ENCODE data around the gene ZNF211.

Gene ZNF211

DNA sequence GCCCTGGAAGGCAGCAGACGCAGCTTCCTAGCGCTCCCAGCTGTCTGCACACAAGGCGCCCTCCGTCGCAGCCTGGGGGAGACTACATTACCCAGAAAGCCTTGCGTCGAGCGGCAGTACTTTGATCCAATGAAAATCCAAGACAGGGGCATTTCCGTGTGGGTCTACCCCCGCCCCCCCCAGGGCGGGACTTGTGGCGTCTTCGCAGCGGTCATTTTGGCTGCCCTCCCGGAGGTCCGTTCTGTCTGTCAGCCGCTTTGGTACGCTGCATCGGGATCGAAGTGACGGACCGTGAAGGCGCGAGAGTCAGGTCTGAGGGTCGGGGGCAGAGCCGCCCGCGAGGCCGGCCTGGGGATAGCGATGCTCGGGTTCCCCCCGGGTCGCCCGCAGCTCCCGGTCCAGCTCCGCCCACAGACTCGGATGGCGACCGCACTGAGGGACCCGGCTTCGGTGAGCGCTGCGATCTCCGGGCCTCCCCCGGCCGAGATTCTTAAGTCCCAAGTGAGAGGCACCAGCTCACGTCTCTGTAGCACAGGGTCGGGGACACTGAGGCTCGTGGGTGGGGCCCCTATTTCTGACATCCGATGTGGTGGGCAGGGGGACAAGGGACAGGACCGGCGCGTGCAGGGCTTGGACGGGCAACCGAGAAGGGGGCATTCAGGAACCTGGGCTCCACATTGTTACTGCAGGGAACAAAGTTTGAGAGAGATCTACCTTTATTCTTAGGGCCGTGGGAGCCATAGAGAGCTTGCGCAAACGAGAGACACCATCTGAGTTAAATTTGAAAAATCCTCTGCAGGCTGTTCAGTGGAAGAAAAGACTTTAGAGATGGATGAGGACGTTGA, at the start of gene ZNF211:
ZNF211 (plus strand) TSS at position 182 of the 845 bp plus-strand sequence; CDS start at position 361, 179 bp downstream.
- peak; percentile 89 to 93 for DNase-seq

DNA sequence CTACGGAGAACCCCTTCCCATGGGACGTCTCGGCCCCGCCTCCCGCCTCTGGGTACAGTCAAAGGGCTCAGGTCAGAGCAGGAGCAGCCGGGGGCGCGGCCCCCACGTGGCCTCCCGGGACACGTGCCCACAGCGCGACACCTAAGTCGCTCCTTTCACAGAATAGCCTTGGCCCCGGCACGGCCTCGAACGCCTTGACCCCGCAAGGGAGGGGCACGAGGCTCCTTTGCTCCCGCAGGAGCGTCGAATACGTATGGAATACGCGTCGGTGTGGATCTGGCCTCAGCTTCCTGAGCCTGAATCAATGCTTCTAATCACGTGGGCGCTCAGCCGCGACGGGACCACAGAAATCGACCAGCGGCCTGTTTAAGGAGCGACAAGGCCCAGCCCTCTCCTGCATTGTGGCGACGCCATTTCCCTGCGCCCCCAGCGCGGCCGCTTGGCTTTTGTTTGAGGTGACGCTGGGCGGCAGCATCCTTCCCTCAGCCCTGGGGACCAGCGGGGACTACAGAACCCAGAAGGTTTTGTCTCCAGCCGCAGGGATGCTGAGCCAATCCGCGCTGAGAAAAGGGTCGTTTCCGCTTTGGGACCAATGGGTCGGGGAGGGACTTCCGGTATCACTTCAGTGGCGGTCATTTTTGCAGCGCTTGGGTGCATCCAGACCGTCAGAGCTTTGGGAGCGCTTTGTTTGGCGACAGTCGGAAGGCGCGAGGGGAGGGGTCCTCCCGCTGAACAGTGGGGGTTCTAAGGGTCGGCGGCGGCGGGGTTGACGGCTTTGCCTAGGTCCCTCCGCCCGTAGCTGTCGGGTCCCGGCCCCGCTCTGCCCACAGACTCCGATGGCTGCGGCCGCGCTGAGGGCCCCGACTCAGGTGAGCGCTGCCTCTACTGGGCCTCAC, 49.2 kb upstream of the ZNF211 start, which contains the start of gene ZIK1:
ZIK1 (plus strand) TSS at position 625 of the 896 bp plus-strand sequence; CDS start at position 837, 212 bp downstream.
- DNase-seq = peak; percentile 93

GRCh38 chr19:57587529-57587928, 45.4 kb upstream of the ZNF211 start:
- DNase-seq = no peak

DNA sequence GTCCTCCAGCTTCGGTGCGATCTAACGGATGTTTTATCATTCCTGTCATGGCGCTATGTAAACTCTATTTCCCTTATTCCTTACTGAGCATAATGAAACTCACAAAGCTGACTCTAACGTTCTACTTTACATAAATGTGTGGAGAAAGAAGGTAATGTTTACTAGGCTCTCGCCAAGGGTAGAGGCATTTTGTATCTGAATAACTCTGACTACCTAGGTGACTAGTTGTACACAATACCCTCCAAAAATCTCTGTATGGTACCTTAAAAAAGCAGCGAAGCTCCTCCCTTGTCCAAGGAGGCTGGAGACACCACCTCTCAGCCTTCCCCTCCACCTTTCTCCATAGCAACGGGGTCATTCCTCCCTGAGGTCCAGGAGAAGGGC, 33.6 kb upstream of the ZNF211 start:
- no peak for DNase-seq

DNA sequence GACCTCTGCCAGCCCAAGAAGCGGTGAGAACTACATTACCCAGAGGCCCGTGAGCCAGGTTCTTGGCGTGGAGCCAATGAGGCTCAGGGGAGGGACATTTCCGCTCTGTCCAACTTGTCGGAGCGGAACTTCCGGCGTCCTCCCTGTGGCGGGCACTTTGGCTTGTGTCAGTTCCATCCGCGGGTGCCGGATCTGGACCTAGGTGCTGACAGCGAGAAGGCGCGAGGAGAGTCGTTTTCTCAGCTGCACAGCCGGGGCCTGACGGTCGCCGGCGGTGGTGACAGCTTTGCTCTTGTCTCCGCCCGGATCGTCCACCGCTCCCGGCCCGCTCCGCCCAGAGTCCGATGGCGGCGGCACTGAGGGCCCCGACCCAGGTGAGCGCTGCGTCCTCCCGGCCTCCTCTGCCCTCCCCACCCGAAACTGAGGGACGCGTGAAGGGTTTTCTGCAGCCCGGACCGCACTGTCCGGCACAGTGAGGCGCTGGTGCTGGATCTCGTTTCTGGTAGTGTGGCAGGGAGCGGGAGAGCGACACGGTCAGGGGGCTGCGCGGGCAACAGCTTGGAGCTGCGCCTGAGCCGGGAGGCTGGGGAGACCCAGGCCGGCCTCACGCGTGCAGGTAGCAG, 33.1 kb upstream of the ZNF211 start, which contains the start of gene ZNF530:
ZNF530 (plus strand) TSS at position 125 of the 623 bp plus-strand sequence. CDS start 4,461 bp downstream, outside the sequence.
- DNase-seq = peak; percentile 87 to 91

DNA sequence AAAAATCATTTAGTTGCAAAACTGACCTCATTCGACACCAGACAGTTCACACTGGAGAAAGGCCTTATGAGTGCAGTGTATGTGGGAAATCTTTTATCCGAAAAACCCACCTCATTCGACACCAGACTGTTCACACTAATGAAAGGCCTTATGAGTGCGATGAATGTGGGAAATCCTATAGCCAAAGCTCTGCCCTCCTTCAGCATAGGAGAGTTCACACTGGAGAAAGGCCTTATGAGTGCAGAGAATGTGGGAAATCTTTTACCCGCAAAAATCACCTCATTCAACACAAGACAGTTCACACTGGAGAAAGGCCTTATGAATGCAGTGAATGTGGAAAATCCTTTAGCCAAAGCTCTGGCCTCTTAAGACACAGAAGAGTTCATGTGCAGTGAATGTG, 26.0 kb upstream of the ZNF211 start:
- no peak for DNase-seq

DNA sequence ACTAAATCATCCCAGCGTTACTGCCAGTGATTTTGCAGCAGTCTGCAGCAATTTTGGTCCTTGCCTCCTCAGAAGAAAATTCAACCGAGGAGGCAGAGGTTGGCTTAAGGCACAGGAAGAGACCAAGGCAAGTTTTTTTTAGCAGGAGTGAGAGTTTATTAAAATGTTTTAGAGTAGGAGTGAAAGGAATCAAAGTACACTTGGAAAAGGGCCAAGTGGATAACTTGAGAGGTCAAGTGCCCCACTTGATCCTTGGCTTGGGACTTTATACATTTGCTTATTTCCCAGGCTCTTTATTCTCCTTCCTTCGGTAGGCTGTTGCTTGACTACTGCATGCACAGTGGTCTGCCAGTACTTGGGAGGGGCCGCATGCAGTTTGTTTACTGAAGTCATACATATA, 21.9 kb upstream of the ZNF211 start:
- DNase-seq = no peak

DNA sequence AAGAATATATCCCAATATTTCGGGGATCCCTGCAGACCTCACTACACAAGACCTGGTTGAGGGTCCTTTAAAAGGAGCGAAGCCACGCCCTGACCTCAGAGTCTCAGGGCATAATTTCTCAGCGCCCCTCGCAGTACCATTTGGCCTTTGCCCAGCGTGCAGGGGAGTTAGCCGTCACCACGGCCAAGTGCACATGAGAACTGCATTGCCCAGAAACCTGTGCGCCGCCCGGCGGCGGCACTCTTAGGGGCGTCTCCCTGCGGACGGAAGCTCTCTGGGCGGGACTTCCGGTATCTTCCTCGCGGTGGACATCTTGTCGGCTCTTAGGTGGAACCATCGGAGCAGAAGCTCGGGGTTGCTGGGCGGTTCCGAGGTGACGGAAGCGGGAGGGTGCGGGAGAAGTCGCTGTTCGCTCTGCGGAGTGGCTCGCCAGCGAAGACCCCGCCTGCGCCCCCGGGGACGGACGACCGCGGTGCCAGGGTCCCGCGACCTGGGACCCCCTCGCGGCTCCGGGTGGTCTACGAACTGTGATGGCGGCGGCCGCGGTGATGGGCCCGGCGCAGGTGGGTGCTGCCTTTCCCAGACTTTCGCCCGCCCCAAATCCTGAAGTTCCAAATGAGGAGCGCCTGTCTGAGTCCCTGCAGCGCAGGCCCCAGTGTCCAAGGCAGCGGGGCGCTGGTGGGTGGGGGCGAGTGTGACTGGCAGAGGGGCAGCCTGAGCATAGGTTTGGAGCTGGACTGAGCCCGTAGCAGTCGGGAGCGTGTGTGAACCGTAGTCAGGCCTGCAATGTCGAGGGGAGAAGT, 18.8 kb upstream of the ZNF211 start, which contains the start of gene ZNF134:
ZNF134 (plus strand) TSS at position 302 of the 803 bp plus-strand sequence. CDS start 5,227 bp downstream, outside the sequence.
- DNase-seq = peak; percentile 91 to 93

DNA sequence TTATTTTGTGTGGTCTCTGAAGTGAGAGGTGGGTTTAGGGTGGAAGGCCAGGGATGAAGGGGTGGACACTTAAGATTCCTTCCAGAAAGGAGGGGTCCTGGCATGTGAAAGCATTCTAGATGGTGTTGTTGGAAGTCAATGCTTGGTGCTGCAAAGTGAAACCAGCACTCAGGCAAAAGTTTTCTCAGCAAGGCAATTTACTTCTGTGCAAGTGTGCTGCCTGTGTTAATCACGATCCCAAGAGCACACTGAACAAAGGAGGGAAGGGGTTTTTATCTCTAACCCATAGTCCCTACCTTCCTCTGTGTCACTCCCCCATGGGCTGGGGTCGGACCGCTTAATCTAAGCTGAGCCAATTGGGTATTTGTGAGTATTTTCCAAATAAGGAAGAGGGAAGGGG, 17.6 kb upstream of the ZNF211 start:
- no peak for DNase-seq

- DNase-seq = no peak
These were observed 12.2 kb upstream of the ZNF211 start for GRCh38 chr19:57620673-57621348.

DNA sequence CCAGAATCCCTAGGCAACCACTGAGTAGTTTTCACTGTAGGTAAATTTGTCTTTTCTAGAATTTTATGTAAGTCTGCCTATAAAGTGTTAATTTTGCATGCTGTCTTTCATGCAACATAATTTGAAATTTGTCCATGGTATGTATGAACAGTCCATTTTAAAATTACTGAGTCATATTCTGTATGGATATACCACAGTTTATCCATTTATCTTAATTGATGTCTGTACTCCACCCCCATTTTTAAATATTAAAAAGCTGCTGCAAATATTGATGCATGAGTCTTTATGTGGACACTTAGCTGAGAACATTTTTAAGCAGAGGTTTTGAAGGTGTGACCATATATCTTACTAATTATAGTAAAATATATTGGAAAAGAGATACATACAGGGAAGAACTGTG, 9.9 kb upstream of the ZNF211 start:
- DNase-seq = no peak

GRCh38 chr19:57633832-57634131, 814 bp downstream of the ZNF211 start:
- DNase-seq = no peak

DNA sequence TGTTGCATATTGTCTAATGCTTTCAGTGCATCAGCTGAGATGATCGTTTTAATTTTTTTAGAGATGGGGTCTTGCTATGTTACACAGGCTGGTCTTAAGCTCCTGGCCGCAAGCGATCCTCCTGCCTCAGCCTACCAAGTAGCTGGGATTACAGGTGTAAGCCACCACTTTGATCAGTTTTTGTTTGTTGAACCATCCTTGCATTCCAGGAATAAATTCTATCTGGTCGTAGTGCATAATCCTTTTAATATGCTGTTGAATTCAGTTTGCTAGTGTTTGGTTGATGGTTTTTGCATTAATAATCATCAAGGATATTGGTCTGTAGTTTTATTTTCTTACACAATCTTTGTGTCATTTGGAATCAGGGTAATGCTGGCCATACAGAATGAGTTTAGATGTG, 4.4 kb downstream of the ZNF211 start:
- DNase-seq = no peak

- no peak for DNase-seq
These were observed 8.8 kb downstream of the ZNF211 start for GRCh38 chr19:57641715-57642234.

- DNase-seq = no peak
These were observed 9.6 kb downstream of the ZNF211 start for GRCh38 chr19:57642396-57643046.

DNA sequence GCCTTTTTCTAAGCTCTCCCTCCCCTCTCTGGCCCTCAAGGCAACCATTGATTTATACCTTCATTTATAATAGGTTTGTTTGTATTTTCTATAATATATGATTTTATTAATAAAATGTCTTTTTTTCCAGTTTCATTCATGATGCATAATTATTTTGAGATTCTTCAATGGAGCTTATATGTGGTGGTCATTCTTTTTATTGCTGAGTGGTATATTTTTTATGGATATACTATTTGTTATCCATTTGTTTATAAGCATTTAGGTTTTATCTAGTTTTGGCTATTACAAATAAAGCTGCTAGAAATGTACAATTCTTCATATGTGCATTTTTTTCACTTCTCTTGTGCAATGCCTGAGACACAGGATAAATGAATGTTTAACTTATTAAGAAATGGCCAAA, 10.8 kb downstream of the ZNF211 start:
- no peak for DNase-seq

DNA sequence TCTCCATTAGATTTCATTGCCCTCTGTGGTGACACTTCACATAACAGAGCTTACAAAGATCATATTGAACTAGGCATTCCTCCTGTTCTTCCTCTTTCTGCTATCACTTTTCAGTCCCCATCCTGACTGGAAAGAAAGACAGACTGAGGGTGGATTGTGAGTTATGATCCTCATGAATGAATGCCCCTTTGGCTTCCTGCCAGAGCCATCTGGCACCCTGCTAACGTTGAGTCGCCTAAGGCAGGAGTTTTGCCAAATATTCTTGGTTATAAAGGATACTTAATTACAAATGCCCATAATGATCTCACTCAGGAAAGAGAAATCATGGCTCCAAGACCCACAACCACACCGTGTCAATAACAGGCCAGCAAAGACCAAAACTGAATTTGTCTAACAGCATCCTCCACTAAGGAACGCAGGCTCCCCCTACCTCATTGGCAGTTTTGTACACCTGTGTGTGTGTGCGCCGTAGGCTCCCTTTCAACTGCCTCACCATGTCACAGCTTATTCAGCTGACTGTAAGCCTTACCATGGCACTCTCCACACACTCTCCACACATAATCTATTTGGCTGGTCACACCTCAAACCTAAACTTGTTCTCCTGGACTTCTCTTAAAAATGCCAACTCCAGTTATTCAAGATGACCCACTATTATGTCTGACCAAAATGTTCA, 15.5 kb downstream of the ZNF211 start:
- no peak for DNase-seq

- no peak for DNase-seq
These were observed 18.7 kb downstream of the ZNF211 start for GRCh38 chr19:57651654-57651996.

DNA sequence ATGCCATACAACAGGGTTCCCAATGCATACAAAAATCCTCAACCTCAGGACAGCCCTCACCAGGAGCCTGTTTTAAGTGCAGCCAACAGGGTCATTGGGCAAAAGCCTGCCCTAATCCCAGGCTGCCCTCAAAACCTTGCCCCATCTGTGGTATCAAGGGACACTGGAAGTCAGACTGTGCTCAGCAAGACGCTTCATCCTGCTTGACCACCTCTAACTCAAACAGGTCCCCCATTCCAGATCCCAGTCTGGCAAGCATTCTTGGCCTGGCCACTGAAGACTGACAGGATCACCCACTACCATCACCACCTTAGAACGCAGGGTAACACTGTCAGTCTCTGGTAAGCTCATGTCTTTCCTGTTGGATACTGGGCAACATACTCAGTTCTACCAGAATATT, 20.7 kb downstream of the ZNF211 start:
- no peak for DNase-seq

- DNase-seq = no peak
These were observed 22.5 kb downstream of the ZNF211 start for GRCh38 chr19:57655443-57655842.

All from CD4-positive, alpha-beta T cell treated with Interferon alpha-2 for 1 hour (primary cell).